A549 (cell line): Measurements from ENCODE around the gene CASP3.

ENCODE experiments used
- CEBPB ChIP-seq, 2 experiments: fragments of >200 bp in 1 of 2; sonication (Bioruptor Twin) in 1 of 2; formaldehyde crosslinking in 1 of 2; IDR thresholded peaks; 2 replicates each; pipeline ENCODE4 v1.6.1; 2012 to 2016
- CTCF ChIP-seq: fragments of >200 bp; sonication (Bioruptor Twin); formaldehyde crosslinking; IDR thresholded peaks from 3 replicates; pipeline ENCODE4 v1.5.1; 2016
- EP300 ChIP-seq, 2 experiments: fragments of >200 bp; sonication (Bioruptor Twin); formaldehyde crosslinking; IDR thresholded peaks; 2 replicates in 1 of 2; 3 replicates in 1 of 2; pipeline ENCODE4 v1.6.1; 2016 to 2017
- JUNB ChIP-seq: fragments of >200 bp; sonication (Bioruptor Twin); formaldehyde crosslinking; IDR thresholded peaks from 2 replicates; pipeline ENCODE4 v1.6.1; 2016
- POLR2A ChIP-seq: IDR thresholded peaks from 2 replicates; pipeline ENCODE4 v1.6.1; 2012; ENCODE audit warnings: mild to moderate bottlenecking, low read length
- TFCP2L1 ChIP-seq: fragments of 250-450 bp; sonication (Bioruptor Pico); IDR thresholded peaks from 2 replicates; pipeline ENCODE4 v1.5.0; 2021; ENCODE audit warnings: mild to moderate bottlenecking
- ZC3H11A ChIP-seq: fragments of 450-650 bp; IDR thresholded peaks from 2 replicates; pipeline ENCODE4 v1.6.1; 2014; ENCODE audit warnings: antibody characterized with exemption, mild to moderate bottlenecking
- TF ChIP-seq, protein P1 (sequence below): IDR thresholded peaks from 2 replicates; pipeline ENCODE4 v1.6.1; 2012
- TF ChIP-seq, protein P2 (sequence below): IDR thresholded peaks from 2 replicates; pipeline ENCODE4 v1.6.1; 2012

GRCh38 chr4:184651899-184652298 is 2.7 kb upstream of the CASP3 start:
- TF ChIP-seq CTCF (no peak), EP300 (IDR thresholded peaks at IDR 0.05) (no peak), ZC3H11A (no peak), POLR2A (no peak), TFCP2L1 (CRISPR knock-in tag) (no peak), CEBPB (IDR thresholded peaks at IDR 0.05) (no peak), JUNB (no peak)
- TF ChIP-seq, protein P1, sequence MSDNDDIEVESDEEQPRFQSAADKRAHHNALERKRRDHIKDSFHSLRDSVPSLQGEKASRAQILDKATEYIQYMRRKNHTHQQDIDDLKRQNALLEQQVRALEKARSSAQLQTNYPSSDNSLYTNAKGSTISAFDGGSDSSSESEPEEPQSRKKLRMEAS = no peak
- TF ChIP-seq, protein P2, sequence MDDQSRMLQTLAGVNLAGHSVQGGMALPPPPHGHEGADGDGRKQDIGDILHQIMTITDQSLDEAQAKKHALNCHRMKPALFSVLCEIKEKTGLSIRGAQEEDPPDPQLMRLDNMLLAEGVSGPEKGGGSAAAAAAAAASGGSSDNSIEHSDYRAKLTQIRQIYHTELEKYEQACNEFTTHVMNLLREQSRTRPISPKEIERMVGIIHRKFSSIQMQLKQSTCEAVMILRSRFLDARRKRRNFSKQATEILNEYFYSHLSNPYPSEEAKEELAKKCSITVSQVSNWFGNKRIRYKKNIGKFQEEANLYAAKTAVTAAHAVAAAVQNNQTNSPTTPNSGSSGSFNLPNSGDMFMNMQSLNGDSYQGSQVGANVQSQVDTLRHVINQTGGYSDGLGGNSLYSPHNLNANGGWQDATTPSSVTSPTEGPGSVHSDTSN = no peak
